ENCODE results near the gene HAND1.
"Not testable (repeated sequence)": the region's sequence is repeated elsewhere in the genome, so short reads cannot be mapped to it uniquely, and the experiment has no call there.

Gene HAND1

GRCh38 chr5:154478224-154478565, at the start of gene HAND1:
Gene HAND1 (minus strand): TSS chr5:154478227. CDS start chr5:154478008, 219 bp downstream.
- no peak for DNase-seq

- no peak for DNase-seq
These were observed 48.5 kb upstream of the HAND1 start for GRCh38 chr5:154526231-154527226.

GRCh38 chr5:154524859-154525258, 46.8 kb upstream of the HAND1 start:
- no peak for DNase-seq

GRCh38 chr5:154524181-154524580, 46.2 kb upstream of the HAND1 start:
- no peak for DNase-seq

- no peak for DNase-seq
These were observed 45.7 kb upstream of the HAND1 start for GRCh38 chr5:154523709-154524108.

- peak; percentile 11 for DNase-seq
These were observed 45.1 kb upstream of the HAND1 start for GRCh38 chr5:154523104-154523503.

GRCh38 chr5:154522284-154522683, 44.3 kb upstream of the HAND1 start:
- no peak for DNase-seq

- DNase-seq: no peak
These were observed 43.7 kb upstream of the HAND1 start for GRCh38 chr5:154521756-154522155.

GRCh38 chr5:154520861-154521453, 42.9 kb upstream of the HAND1 start:
- no peak for DNase-seq

GRCh38 chr5:154519359-154519758, 41.3 kb upstream of the HAND1 start:
- no peak for DNase-seq

GRCh38 chr5:154518438-154518867, 40.4 kb upstream of the HAND1 start:
- DNase-seq: no peak

GRCh38 chr5:154517810-154518437, 39.9 kb upstream of the HAND1 start:
- no peak for DNase-seq

- DNase-seq: no peak
These were observed 39.2 kb upstream of the HAND1 start for GRCh38 chr5:154517181-154517580.

GRCh38 chr5:154516475-154516874, 38.4 kb upstream of the HAND1 start:
- DNase-seq: no peak

GRCh38 chr5:154515488-154515887, 37.5 kb upstream of the HAND1 start:
- DNase-seq: not testable (repeated sequence)

- DNase-seq: no peak
These were observed 36.3 kb upstream of the HAND1 start for GRCh38 chr5:154514331-154514730.

- DNase-seq: no peak
These were observed 35.6 kb upstream of the HAND1 start for GRCh38 chr5:154513669-154514084.

GRCh38 chr5:154511984-154512383, 34.0 kb upstream of the HAND1 start:
- DNase-seq: no peak

GRCh38 chr5:154509784-154510555, 31.9 kb upstream of the HAND1 start:
- no peak for DNase-seq

- no peak for DNase-seq
These were observed 30.1 kb upstream of the HAND1 start for GRCh38 chr5:154508114-154508513.

GRCh38 chr5:154506716-154507080, 28.7 kb upstream of the HAND1 start:
- DNase-seq: no peak

GRCh38 chr5:154506049-154506715, 28.2 kb upstream of the HAND1 start:
- DNase-seq: no peak
